Heart left ventricle (tissue), 16 donors: ENCODE results near the gene PDZD8. TPM values are rescaled to one million over a fixed set of nuclear protein-coding genes. Genes with fewer than 3 reads are reported as not detected.
A peak's percentile ranks its signal among the peaks of the same experiment; 100 is the strongest.

Experiments
- ATAC-seq, 4 donors: fragments of 200-7000 bp; cut with Tn5 transposase; one replicate each; pipeline ENCODE4 v1.9.1; 2020 to 2022; ENCODE audit warnings: moderate library complexity in 4 of 4, mild to moderate bottlenecking in 3 of 4, moderate number of reproducible peaks in 1 of 4
- DNase-seq, 5 donors: peaks; one replicate each; pipeline ENCODE4 v3.0.0-alpha.2; 2020
- H3K27ac ChIP-seq, 12 donors: fragments of 200-600 bp; sonication (generic) in 4 of 12; one replicate each; pipeline versions ENCODE4 v1.5.0 to v1.8.0; 2016 to 2022; ENCODE audit warnings: mild to moderate bottlenecking in 2 of 12
- H3K27me3 ChIP-seq, 9 donors: fragments of 200-600 bp; sonication (generic) in 2 of 9; one replicate each; pipeline versions ENCODE4 v1.5.1 to v1.8.0; 2016 to 2022; ENCODE audit warnings: mild to moderate bottlenecking in 3 of 9
- H3K36me3 ChIP-seq, 9 donors: fragments of 200-600 bp; sonication (generic) in 2 of 9; one replicate each; pipeline versions ENCODE4 v1.5.0 to v1.8.0; 2018 to 2022; ENCODE audit warnings: mild to moderate bottlenecking in 2 of 9
- H3K4me1 ChIP-seq, 12 donors: fragments of 200-600 bp; sonication (generic) in 4 of 12; one replicate each; pipeline versions ENCODE4 v1.5.0 to v1.8.0; 2016 to 2022; ENCODE audit warnings: mild to moderate bottlenecking in 3 of 12
- H3K4me3 ChIP-seq, 12 donors: fragments of 200-600 bp; sonication (generic) in 4 of 12; one replicate each; pipeline versions ENCODE4 v1.5.0 to v1.8.0; 2017 to 2022; ENCODE audit warnings: mild to moderate bottlenecking in 9 of 12, moderate library complexity in 4 of 12
- H3K9me3 ChIP-seq, 12 donors: fragments of 200-600 bp; sonication (generic) in 4 of 12; one replicate each; pipeline versions ENCODE4 v1.5.0 to v1.8.0; 2016 to 2022; ENCODE audit warnings: mild to moderate bottlenecking in 1 of 12
- POLR2A ChIP-seq, 2 donors: fragments of 450-650 bp; IDR thresholded peaks; one replicate each; pipeline ENCODE4 v1.6.1; 2017; ENCODE audit warnings: antibody characterized with exemption in 2 of 2, mild to moderate bottlenecking in 2 of 2, moderate library complexity in 2 of 2
- WGBS, 4 donors: extraction: QIAGEN DNeasy Blood & Tissue Kit in 2 of 4; methylation state at CpG; one replicate each; pipeline versions ENCODE4 v1.1.5 to v1.1.7; 2013 to 2018; 5-methylcytosine and 5-hydroxymethylcytosine counted together
- intact Hi-C, 10 donors: fragments of 100-400 bp; cut with DNase I; formaldehyde crosslinking; loops; one replicate each; pipeline versions ENCODE4 v1.11.1 to v1.14.2; 2022
- long read RNA-seq, 3 donors: library from polyadenylated mRNA; unstranded; transcript quantifications; one replicate each; pipeline ENCODE4 v2.0.0, GENCODE V29; 2020 to 2021
- polyA plus RNA-seq, 2 donors: library from polyadenylated mRNA; stranded (reverse); fragments of 200-250 nt; gene quantifications; one replicate each; pipeline ENCODE4 v1.2.3, GENCODE V29; 2013
- total RNA-seq, 9 donors: library from RNA; depleted of rRNA in 2 of 9; stranded (reverse); fragments of >200 nt in 2 of 9; fragmentation: NEBNext Ultra II Directional in 3 of 9; extraction: Animal tissue kit (Norgen Biotek cat#: 25700) in 3 of 9; gene quantifications; one replicate each; pipeline versions ENCODE4 v1.1.0 to v1.2.4, GENCODE V29; 2016 to 2023
- TF ChIP-seq, protein P1 (sequence below), 12 donors: fragments of 200-600 bp; sonication (generic) in 4 of 12; IDR thresholded peaks; one replicate each; pipeline versions ENCODE4 v1.5.0 to v1.8.0; 2018 to 2022; ENCODE audit warnings: antibody characterized with exemption in 12 of 12, mild to moderate bottlenecking in 5 of 12
- donor health status: ischemic (EF 13 %, LVEDD 7.1; RV severe dilation, severe dysfunction).
- donor health status: healthy with polysubstance abuse.
- donor health status: DM: no; HTN: yes; CAD: no.
- donor health status: DM: no; HTN: no; CAD: no.
- donor health status: ischemic (EF 25% LVEDD 6.9; RV normal size, moderate dysfunction).
- donor health status: ischemic (EF 25% LVEDD 5.7; RV mildly dilated, moderate dysfunction).
- donor health status: healthy.
- donor health status: DM: yes; HTN: yes; CAD: no.
- donor health status: ischemic (EF 35%, LVEDD 5.7; RV mildly dilated, moderate dysfunction).
- donor health status: nonischemic (EF 11% LVEDD 7.7; RV severe dilation, severe dysfunction).
- donor health status: DM: yes; HTN: yes; CAD: no.
- donor health status: PGD.
- donor health status: ischemic (EF 29% LVEDD 5.4; RV normal size, mild dysfunction).
- donor health status: nonischemic (EF 23%, LVEDD 6.1; RV moderate dilation, normal function).

The PDZD8 gene
- total RNA-seq (10 to 100 TPM; 19.1 to 37.2 (median 26.1) TPM), polyA plus RNA-seq (10 to 100 TPM in 1 of 2 donors, 1 to 10 TPM in 1; 2.0 to 11.5 TPM)
- long read RNA-seq, donor 1, full-length matches to known transcripts, result 14 of 27 reads
- long read RNA-seq, donor 1, partial matches to known transcripts, result 1 of 27 reads
- long read RNA-seq, donor 1, other reads (novel, unspliced or antisense), result 12 of 27 reads
- long read RNA-seq, donor 2, full-length matches to known transcripts, result 3 of 11 reads
- long read RNA-seq, donor 2, partial matches to known transcripts, result 0 of 11 reads
- long read RNA-seq, donor 2, other reads (novel, unspliced or antisense), result 8 of 11 reads
- long read RNA-seq, donor 3, full-length matches to known transcripts, result 35 of 43 reads
- long read RNA-seq, donor 3, partial matches to known transcripts, result 1 of 43 reads
- long read RNA-seq, donor 3, other reads (novel, unspliced or antisense), result 7 of 43 reads

DNA sequence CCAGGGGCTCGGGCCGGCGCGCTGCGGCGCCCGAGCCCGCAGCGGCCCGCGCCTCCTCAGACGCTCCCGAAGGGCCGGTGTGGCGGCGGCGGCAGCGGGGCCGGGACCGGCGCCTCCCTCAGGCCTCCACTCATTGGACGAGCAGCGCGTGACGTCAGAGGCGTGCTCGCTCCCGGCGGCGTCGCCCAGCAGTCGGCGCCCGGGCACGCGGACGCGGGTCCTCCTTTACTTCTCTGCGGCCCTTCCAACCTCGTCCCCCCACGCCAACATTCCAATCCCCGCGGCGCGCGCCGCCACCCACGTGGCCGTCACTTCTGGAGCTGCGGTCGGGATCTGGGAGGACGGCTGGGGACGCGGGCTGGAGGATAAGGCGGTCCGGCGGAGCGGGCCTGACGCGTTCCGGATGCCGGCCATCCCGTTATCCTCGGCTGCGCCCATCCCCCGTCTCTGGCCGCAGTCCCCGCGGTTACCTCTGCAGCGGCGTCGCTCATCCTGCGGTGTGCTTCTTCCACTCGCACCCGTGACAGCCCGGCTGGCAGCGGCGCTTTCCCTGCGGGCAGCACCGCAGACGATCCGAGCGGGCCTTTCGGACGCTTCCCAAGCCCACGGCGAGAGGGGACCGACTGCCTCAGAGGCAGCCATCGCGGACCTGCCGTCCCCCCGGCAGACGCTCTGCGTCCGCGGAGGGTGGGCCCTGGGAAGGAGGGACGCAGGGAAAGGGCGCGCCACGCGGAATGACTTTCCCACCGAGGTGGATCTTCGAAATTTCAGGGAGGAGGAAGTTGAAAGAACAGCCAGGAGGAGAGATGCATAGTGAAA is at the start of gene PDZD8:
PDZD8 (minus strand) TSS at position 81 of the 819 bp plus-strand sequence. CDS start 213 bp downstream, outside the sequence.
- intact Hi-C loops, result loop anchor here in 1 of 10 donors (2.0 kb wide), 1 partner anchor 159 kb away; no protein-coding TSS in a partner anchor
- Histone ChIP-seq H3K9me3 (no peaks in the 10 kb centered on the region), H3K4me3 (peak within 1 kb of the TSS; percentile 68 to 99 (median 92)), H3K27me3 (peaks cover 0 to 11% (median 0%) of the 10 kb centered on the region in 9 donors), H3K36me3 (no peaks in the 10 kb centered on the region), H3K4me1 (peaks cover 0 to 44% (median 30%) of the 10 kb centered on the region in 12 donors), H3K27ac (peak within 1 kb of the TSS; percentile 62 to 99 (median 94))
- TF ChIP-seq POLR2A (IDR thresholded peaks at IDR 0.05), result peak; percentile 44 to 84
- TF ChIP-seq, protein P1, sequence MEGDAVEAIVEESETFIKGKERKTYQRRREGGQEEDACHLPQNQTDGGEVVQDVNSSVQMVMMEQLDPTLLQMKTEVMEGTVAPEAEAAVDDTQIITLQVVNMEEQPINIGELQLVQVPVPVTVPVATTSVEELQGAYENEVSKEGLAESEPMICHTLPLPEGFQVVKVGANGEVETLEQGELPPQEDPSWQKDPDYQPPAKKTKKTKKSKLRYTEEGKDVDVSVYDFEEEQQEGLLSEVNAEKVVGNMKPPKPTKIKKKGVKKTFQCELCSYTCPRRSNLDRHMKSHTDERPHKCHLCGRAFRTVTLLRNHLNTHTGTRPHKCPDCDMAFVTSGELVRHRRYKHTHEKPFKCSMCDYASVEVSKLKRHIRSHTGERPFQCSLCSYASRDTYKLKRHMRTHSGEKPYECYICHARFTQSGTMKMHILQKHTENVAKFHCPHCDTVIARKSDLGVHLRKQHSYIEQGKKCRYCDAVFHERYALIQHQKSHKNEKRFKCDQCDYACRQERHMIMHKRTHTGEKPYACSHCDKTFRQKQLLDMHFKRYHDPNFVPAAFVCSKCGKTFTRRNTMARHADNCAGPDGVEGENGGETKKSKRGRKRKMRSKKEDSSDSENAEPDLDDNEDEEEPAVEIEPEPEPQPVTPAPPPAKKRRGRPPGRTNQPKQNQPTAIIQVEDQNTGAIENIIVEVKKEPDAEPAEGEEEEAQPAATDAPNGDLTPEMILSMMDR (IDR thresholded peaks at IDR 0.05), result peak in 3 of 12 donors; percentile 2 to 13 (median 3)
- WGBS, 4 donors, result 0 to 1% (median 1%) methylated on average over 52 to 103 of the region's 103 CpGs
- ATAC-seq (peak; percentile 95 to 98 (median 98)), DNase-seq (peak; percentile 95 to 98 (median 97))

GRCh38 chr10:117424171-117424570 is 48.9 kb upstream of the PDZD8 start:
- Histone ChIP-seq H3K27ac (no peak overlapping the region), H3K9me3 (peaks cover 0 to 9% (median 0%) of the 10 kb centered on the region in 12 donors), H3K4me3 (no peak overlapping the region), H3K4me1 (no peaks in the 10 kb centered on the region), H3K27me3 (peaks cover 0 to 13% (median 0%) of the 10 kb centered on the region in 9 donors), H3K36me3 (no peaks in the 10 kb centered on the region)
- 86 to 90% (median 88%) methylated on average over 6 of the region's 6 CpGs for WGBS, 4 donors
- DNase-seq (no peak), ATAC-seq (no peak)
- TF ChIP-seq, protein P1 (IDR thresholded peaks at IDR 0.05), result no peak
- no peak for TF ChIP-seq POLR2A (IDR thresholded peaks at IDR 0.05)
- intact Hi-C loops, result no loop called here

- peaks cover 0 to 9% (median 0%) of the 10 kb centered on the region in 12 donors for H3K9me3 ChIP-seq
- H3K27ac ChIP-seq, result no peak overlapping the region
- no peak for TF ChIP-seq POLR2A (IDR thresholded peaks at IDR 0.05)
- TF ChIP-seq, protein P1 (IDR thresholded peaks at IDR 0.05), result no peak
- 79 to 83% (median 81%) methylated on average over 5 of the region's 5 CpGs for WGBS, 4 donors
- H3K4me1 ChIP-seq, result no peaks in the 10 kb centered on the region
- H3K4me3 ChIP-seq, result no peak overlapping the region
- H3K36me3 ChIP-seq, result no peaks in the 10 kb centered on the region
- H3K27me3 ChIP-seq, result peaks cover 0 to 13% (median 0%) of the 10 kb centered on the region in 9 donors
- DNase-seq, result no peak
- intact Hi-C loops, result no loop called here
- no peak for ATAC-seq
Observed at GRCh38 chr10:117421985-117422384, 46.7 kb upstream of the PDZD8 start.
